ENCODE measurements around the gene RBBP8NL. TPM values are rescaled to one million over a fixed set of nuclear protein-coding genes. Genes with fewer than 3 reads are reported as not detected.

The RBBP8NL gene
- total RNA-seq, 2 donors from 2014 or later = not detected

- peaks cover 9% of the 10 kb centered on the region for H3K36me3 ChIP-seq
- H3K4me3 ChIP-seq = no peak overlapping the region
- no peaks in the 10 kb centered on the region for H3K9me3 ChIP-seq
- no peak for DNase-seq (ENCODE audit: low spot score)
- H3K27me3 ChIP-seq = no peaks in the 10 kb centered on the region
- TF ChIP-seq CTCF (IDR thresholded peaks at IDR 0.05) = no peak
- H3K4me1 ChIP-seq = peaks cover 0 to 9% of the 10 kb centered on the region in 2 donors
- no peak overlapping the region for H3K27ac ChIP-seq
Measured at GRCh38 chr20:62400021-62400420, 27.3 kb downstream of the RBBP8NL start.

- no peak overlapping the region for H3K4me3 ChIP-seq
- DNase-seq (ENCODE audit: low spot score) = no peak
- H3K27me3 ChIP-seq = no peaks in the 10 kb centered on the region
- H3K27ac ChIP-seq = no peak overlapping the region
- H3K4me1 ChIP-seq = no peaks in the 10 kb centered on the region
- no peak for TF ChIP-seq CTCF (IDR thresholded peaks at IDR 0.05)
- H3K9me3 ChIP-seq = no peaks in the 10 kb centered on the region
- peaks cover 21% of the 10 kb centered on the region for H3K36me3 ChIP-seq
Measured at GRCh38 chr20:62398120-62398821, 29.1 kb downstream of the RBBP8NL start.

GRCh38 chr20:62396367-62397239 lies 30.7 kb downstream of the RBBP8NL start:
- Histone ChIP-seq H3K27ac (no peak overlapping the region), H3K9me3 (no peaks in the 10 kb centered on the region), H3K4me3 (no peak overlapping the region), H3K36me3 (peaks cover 34% of the 10 kb centered on the region), H3K4me1 (no peaks in the 10 kb centered on the region), H3K27me3 (no peaks in the 10 kb centered on the region)
- DNase-seq (ENCODE audit: low spot score) = no peak
- no peak for TF ChIP-seq CTCF (IDR thresholded peaks at IDR 0.05)

GRCh38 chr20:62395311-62396242 lies 31.8 kb downstream of the RBBP8NL start:
- Histone ChIP-seq H3K36me3 (peaks cover 39% of the 10 kb centered on the region), H3K4me1 (no peaks in the 10 kb centered on the region), H3K27ac (no peak overlapping the region), H3K27me3 (no peaks in the 10 kb centered on the region), H3K9me3 (no peaks in the 10 kb centered on the region), H3K4me3 (no peak overlapping the region)
- DNase-seq (ENCODE audit: low spot score) = no peak
- no peak for TF ChIP-seq CTCF (IDR thresholded peaks at IDR 0.05)
